WTC11 (cell line): ENCODE data around the gene ASCC3. TPM values are rescaled to one million over a fixed set of nuclear protein-coding genes. Genes with fewer than 3 reads are reported as not detected.

Experiments used
- ATAC-seq: fragments of 200-7000 bp; cut with Tn5 transposase; 2 replicates; pipeline ENCODE4 v1.10.0; 2021; ENCODE audit warnings: mild to moderate bottlenecking, moderate library complexity
- CTCF ChIA-PET: fragments of 300-600 bp; sonication (Branson Sonifier 250); formaldehyde crosslinking; loops from one replicate; lab custom pipeline; 2021; ENCODE audit warnings: antibody characterized with exemption; lab: Charles Lee
- POLR2A ChIA-PET: fragments of 350-600 bp; sonication (Branson Sonifier 250); formaldehyde crosslinking; loops from one replicate; lab custom pipeline; 2021; ENCODE audit warnings: antibody characterized with exemption; lab: Charles Lee
- DNase-seq: peaks from one replicate; pipeline ENCODE4 v3.0.0; 2021; ENCODE audit warnings: low spot score
- H3K27ac Mint-ChIP-seq: 2 replicates; pipeline ENCODE4 v1.8.0; 2021; ENCODE audit warnings: mixed read lengths
- H3K27me3 Mint-ChIP-seq: 2 replicates; pipeline ENCODE4 v1.8.0; 2021; ENCODE audit warnings: low read depth, mild to moderate bottlenecking, moderate library complexity, mixed read lengths
- H3K36me3 Mint-ChIP-seq: 2 replicates; pipeline ENCODE4 v1.8.0; 2021; ENCODE audit warnings: mixed read lengths
- H3K4me1 Mint-ChIP-seq: 2 replicates; pipeline ENCODE4 v1.8.0; 2022; ENCODE audit warnings: mixed read lengths
- H3K4me3 Mint-ChIP-seq: 2 replicates; pipeline ENCODE4 v1.8.0; 2021; ENCODE audit warnings: mild to moderate bottlenecking, moderate library complexity, mixed read lengths
- H3K9me3 Mint-ChIP-seq: 2 replicates; pipeline ENCODE4 v1.8.0; 2021; ENCODE audit warnings: mixed read lengths
- FOXJ3 ChIP-seq: sonication (generic); formaldehyde crosslinking; IDR thresholded peaks from 2 replicates; pipeline ENCODE4 v1.9.0; 2021; ENCODE audit warnings: missing genetic modification reagents, mild to moderate bottlenecking, borderline replicate concordance
- IRF2 ChIP-seq: sonication (generic); formaldehyde crosslinking; IDR thresholded peaks from 2 replicates; pipeline ENCODE4 v1.8.0; 2022; ENCODE audit warnings: low read depth, missing genetic modification reagents, borderline replicate concordance
- JUN ChIP-seq: sonication (generic); formaldehyde crosslinking; IDR thresholded peaks from 2 replicates; pipeline ENCODE4 v1.8.0; 2023; ENCODE audit warnings: mild to moderate bottlenecking, missing genetic modification reagents
- NFYB ChIP-seq: sonication (generic); formaldehyde crosslinking; conservative IDR thresholded peaks from 2 replicates; pipeline ENCODE4 v1.8.0; 2022; ENCODE audit warnings: low read depth, missing genetic modification reagents
- SMAD3 ChIP-seq: sonication (generic); formaldehyde crosslinking; IDR thresholded peaks from 2 replicates; pipeline ENCODE4 v1.8.0; 2022; ENCODE audit warnings: missing genetic modification reagents, mild to moderate bottlenecking, borderline replicate concordance
- TP53 ChIP-seq: sonication (generic); formaldehyde crosslinking; IDR thresholded peaks from 2 replicates; pipeline ENCODE4 v1.8.1; 2023; ENCODE audit warnings: mild to moderate bottlenecking, missing genetic modification reagents
- ZNF121 ChIP-seq: sonication (generic); formaldehyde crosslinking; IDR thresholded peaks from 2 replicates; pipeline ENCODE4 v1.8.0; 2023; ENCODE audit warnings: missing genetic modification reagents
- total RNA-seq: library from RNA; stranded (reverse); gene quantifications from 3 replicates; pipeline ENCODE4 v1.2.3, GENCODE V29; 2021
- TF ChIP-seq, protein P1 (sequence below): fragments of 200-600 bp; IDR thresholded peaks from 2 replicates; pipeline ENCODE4 v1.8.0; 2022; ENCODE audit warnings: antibody characterized with exemption
- TF ChIP-seq, protein P2 (sequence below): fragments of 250-450 bp; sonication (Bioruptor Pico); IDR thresholded peaks from 2 replicates; pipeline ENCODE4 v1.9.0; 2021; ENCODE audit warnings: moderate library complexity, mild to moderate bottlenecking, inconsistent platforms, borderline replicate concordance
- TF ChIP-seq, protein P3 (sequence below): sonication (generic); formaldehyde crosslinking; IDR thresholded peaks from 2 replicates; pipeline ENCODE4 v1.8.1; 2022; ENCODE audit warnings: low read depth, missing genetic modification reagents, borderline replicate concordance
- TF ChIP-seq, protein P4 (sequence below): sonication (generic); formaldehyde crosslinking; IDR thresholded peaks from 2 replicates; pipeline ENCODE4 v1.8.1; 2022; ENCODE audit warnings: low read depth, mild to moderate bottlenecking, moderate library complexity, missing genetic modification reagents, borderline replicate concordance
- TF ChIP-seq, protein P5 (sequence below): sonication (generic); formaldehyde crosslinking; IDR thresholded peaks from 2 replicates; pipeline ENCODE4 v1.8.1; 2022; ENCODE audit warnings: mild to moderate bottlenecking, missing genetic modification reagents, moderate library complexity, borderline replicate concordance
- TF ChIP-seq, protein P6 (sequence below): fragments of 250-450 bp; sonication (Bioruptor Pico); IDR thresholded peaks from 2 replicates; pipeline ENCODE4 v1.9.0; 2021; ENCODE audit warnings: mild to moderate bottlenecking, borderline replicate concordance
- TF ChIP-seq, protein P7 (sequence below): sonication (generic); formaldehyde crosslinking; IDR thresholded peaks from 2 replicates; pipeline ENCODE4 v1.8.0; 2022; ENCODE audit warnings: mild to moderate bottlenecking, missing genetic modification reagents
- TF ChIP-seq, protein P8 (sequence below): fragments of 250-450 bp; sonication (Bioruptor Pico); IDR thresholded peaks from 2 replicates; pipeline ENCODE4 v1.9.0; 2021; ENCODE audit warnings: mild to moderate bottlenecking
- TF ChIP-seq, protein P9 (sequence below): sonication (generic); formaldehyde crosslinking; IDR thresholded peaks from 2 replicates; pipeline ENCODE4 v1.8.1; 2023; ENCODE audit warnings: mild to moderate bottlenecking, missing genetic modification reagents

Gene ASCC3
- total RNA-seq, 1 experiment from 2014 or later: 80.7 TPM

DNA sequence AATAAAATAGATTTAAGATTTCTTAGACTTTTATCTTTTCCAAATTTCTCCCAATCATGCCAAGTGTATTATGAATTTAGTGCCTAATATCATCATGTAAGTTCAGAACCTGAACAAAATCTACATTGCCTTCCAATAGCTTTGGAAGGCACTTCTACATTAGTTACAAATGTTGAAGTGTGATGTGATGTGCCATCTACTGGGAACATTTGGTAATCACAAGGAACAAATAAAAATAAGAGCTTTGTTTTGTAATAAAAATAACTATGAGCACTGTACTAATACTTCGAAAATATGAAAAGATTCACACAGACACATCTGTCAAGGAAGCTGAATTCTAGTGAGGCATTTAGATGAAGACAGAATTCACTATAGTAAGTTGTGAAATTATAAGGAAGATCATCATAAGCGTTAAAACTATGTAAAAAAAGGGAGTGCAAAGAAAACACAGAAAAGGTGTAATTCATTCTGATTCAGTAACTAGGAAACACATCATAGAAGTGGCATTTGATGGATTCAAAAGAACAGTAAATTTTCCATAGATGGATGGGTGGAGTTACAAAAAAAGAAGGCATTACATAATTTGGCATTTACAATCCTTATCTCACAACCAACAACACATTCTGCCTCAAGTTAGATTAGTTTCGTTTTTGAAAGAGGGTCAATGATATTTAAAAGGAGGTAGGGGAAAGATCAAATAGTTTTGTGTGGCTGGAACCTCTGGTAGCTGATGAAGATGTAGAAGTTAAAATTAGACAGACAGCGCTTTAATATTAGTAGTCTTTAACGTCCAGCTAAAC is 161.0 kb downstream of the ASCC3 start:
- no peak for DNase-seq
- no peaks in the 10 kb centered on the region for H3K9me3 Mint-ChIP-seq
- H3K36me3 Mint-ChIP-seq: no peaks in the 10 kb centered on the region
- TF ChIP-seq, protein P1, sequence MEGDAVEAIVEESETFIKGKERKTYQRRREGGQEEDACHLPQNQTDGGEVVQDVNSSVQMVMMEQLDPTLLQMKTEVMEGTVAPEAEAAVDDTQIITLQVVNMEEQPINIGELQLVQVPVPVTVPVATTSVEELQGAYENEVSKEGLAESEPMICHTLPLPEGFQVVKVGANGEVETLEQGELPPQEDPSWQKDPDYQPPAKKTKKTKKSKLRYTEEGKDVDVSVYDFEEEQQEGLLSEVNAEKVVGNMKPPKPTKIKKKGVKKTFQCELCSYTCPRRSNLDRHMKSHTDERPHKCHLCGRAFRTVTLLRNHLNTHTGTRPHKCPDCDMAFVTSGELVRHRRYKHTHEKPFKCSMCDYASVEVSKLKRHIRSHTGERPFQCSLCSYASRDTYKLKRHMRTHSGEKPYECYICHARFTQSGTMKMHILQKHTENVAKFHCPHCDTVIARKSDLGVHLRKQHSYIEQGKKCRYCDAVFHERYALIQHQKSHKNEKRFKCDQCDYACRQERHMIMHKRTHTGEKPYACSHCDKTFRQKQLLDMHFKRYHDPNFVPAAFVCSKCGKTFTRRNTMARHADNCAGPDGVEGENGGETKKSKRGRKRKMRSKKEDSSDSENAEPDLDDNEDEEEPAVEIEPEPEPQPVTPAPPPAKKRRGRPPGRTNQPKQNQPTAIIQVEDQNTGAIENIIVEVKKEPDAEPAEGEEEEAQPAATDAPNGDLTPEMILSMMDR: peak; percentile 21; the same call in 1 of the 2 replicates
- no peak for TF ChIP-seq TP53 (CRISPR knock-in tag)
- TF ChIP-seq, protein P2, sequence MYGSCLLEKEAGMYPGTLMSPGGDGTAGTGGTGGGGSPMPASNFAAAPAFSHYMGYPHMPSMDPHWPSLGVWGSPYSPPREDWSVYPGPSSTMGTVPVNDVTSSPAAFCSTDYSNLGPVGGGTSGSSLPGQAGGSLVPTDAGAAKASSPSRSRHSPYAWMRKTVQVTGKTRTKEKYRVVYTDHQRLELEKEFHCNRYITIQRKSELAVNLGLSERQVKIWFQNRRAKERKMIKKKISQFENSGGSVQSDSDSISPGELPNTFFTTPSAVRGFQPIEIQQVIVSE (CRISPR knock-in tag): no peak
- TF ChIP-seq FOXJ3 (CRISPR knock-in tag): no peak
- TF ChIP-seq, all 79 proteins: peak for 1
- Mint-ChIP-seq H3K27me3 (no peaks in the 10 kb centered on the region), H3K27ac (no peak overlapping the region), H3K4me3 (no peak overlapping the region), H3K4me1 (peaks cover 7% of the 10 kb centered on the region; the same call in 1 of the 2 replicates)
- CTCF ChIA-PET: interaction anchor here (0.6 to 1.3 kb wide), 13 partner anchors 9 to 852 kb away, joined by 3 to 9 read pairs (median 4); no protein-coding TSS in a partner anchor
- ATAC-seq: no peak
- POLR2A ChIA-PET: interaction anchor here (1.1 kb wide), 1 partner anchor 613 kb away, joined by 4 read pairs; no protein-coding TSS in a partner anchor

DNA sequence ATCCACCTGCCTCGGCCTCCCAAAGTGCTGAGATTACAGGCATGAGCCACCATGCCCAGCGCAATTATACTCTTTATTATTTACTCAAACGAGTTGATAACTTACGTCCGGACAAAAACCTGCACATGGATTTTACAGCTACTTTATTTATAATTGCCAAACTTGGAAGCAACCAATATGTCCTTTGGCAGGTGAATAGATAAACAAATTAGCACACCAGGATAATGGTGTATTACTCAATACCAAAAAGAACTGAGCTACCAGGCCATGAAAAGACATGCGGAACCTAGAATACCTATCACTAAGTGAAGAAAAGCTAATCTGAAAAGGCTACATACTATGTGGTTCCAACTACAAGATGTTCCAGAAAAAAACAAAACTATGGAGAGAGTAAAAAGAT is 168.1 kb downstream of the ASCC3 start:
- Mint-ChIP-seq H3K27ac (peak overlapping the region; percentile 50; the same call in 1 of the 2 replicates), H3K36me3 (no peaks in the 10 kb centered on the region), H3K9me3 (no peaks in the 10 kb centered on the region), H3K27me3 (no peaks in the 10 kb centered on the region), H3K4me1 (no peaks in the 10 kb centered on the region), H3K4me3 (no peak overlapping the region)
- ATAC-seq (no peak), DNase-seq (no peak)
- ChIA-PET CTCF (no interaction called here), POLR2A (no interaction called here)
- TF ChIP-seq, protein P3, sequence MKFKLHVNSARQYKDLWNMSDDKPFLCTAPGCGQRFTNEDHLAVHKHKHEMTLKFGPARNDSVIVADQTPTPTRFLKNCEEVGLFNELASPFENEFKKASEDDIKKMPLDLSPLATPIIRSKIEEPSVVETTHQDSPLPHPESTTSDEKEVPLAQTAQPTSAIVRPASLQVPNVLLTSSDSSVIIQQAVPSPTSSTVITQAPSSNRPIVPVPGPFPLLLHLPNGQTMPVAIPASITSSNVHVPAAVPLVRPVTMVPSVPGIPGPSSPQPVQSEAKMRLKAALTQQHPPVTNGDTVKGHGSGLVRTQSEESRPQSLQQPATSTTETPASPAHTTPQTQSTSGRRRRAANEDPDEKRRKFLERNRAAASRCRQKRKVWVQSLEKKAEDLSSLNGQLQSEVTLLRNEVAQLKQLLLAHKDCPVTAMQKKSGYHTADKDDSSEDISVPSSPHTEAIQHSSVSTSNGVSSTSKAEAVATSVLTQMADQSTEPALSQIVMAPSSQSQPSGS (CRISPR knock-in tag): no peak
- TF ChIP-seq NFYB (CRISPR knock-in tag): no peak
- TF ChIP-seq SMAD3 (CRISPR knock-in tag): no peak
- TF ChIP-seq, protein P4, sequence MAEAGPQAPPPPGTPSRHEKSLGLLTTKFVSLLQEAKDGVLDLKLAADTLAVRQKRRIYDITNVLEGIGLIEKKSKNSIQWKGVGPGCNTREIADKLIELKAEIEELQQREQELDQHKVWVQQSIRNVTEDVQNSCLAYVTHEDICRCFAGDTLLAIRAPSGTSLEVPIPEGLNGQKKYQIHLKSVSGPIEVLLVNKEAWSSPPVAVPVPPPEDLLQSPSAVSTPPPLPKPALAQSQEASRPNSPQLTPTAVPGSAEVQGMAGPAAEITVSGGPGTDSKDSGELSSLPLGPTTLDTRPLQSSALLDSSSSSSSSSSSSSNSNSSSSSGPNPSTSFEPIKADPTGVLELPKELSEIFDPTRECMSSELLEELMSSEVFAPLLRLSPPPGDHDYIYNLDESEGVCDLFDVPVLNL (CRISPR knock-in tag): no peak
- TF ChIP-seq, protein P5, sequence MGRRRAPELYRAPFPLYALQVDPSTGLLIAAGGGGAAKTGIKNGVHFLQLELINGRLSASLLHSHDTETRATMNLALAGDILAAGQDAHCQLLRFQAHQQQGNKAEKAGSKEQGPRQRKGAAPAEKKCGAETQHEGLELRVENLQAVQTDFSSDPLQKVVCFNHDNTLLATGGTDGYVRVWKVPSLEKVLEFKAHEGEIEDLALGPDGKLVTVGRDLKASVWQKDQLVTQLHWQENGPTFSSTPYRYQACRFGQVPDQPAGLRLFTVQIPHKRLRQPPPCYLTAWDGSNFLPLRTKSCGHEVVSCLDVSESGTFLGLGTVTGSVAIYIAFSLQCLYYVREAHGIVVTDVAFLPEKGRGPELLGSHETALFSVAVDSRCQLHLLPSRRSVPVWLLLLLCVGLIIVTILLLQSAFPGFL (CRISPR knock-in tag): no peak
- TF ChIP-seq ZNF121 (CRISPR knock-in tag): no peak
- TF ChIP-seq, protein P6, sequence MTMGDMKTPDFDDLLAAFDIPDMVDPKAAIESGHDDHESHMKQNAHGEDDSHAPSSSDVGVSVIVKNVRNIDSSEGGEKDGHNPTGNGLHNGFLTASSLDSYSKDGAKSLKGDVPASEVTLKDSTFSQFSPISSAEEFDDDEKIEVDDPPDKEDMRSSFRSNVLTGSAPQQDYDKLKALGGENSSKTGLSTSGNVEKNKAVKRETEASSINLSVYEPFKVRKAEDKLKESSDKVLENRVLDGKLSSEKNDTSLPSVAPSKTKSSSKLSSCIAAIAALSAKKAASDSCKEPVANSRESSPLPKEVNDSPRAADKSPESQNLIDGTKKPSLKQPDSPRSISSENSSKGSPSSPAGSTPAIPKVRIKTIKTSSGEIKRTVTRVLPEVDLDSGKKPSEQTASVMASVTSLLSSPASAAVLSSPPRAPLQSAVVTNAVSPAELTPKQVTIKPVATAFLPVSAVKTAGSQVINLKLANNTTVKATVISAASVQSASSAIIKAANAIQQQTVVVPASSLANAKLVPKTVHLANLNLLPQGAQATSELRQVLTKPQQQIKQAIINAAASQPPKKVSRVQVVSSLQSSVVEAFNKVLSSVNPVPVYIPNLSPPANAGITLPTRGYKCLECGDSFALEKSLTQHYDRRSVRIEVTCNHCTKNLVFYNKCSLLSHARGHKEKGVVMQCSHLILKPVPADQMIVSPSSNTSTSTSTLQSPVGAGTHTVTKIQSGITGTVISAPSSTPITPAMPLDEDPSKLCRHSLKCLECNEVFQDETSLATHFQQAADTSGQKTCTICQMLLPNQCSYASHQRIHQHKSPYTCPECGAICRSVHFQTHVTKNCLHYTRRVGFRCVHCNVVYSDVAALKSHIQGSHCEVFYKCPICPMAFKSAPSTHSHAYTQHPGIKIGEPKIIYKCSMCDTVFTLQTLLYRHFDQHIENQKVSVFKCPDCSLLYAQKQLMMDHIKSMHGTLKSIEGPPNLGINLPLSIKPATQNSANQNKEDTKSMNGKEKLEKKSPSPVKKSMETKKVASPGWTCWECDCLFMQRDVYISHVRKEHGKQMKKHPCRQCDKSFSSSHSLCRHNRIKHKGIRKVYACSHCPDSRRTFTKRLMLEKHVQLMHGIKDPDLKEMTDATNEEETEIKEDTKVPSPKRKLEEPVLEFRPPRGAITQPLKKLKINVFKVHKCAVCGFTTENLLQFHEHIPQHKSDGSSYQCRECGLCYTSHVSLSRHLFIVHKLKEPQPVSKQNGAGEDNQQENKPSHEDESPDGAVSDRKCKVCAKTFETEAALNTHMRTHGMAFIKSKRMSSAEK (CRISPR knock-in tag): no peak
- no peak for TF ChIP-seq JUN
- TF ChIP-seq IRF2 (CRISPR knock-in tag): no peak
- TF ChIP-seq, protein P7, sequence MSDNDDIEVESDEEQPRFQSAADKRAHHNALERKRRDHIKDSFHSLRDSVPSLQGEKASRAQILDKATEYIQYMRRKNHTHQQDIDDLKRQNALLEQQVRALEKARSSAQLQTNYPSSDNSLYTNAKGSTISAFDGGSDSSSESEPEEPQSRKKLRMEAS (CRISPR knock-in tag): no peak
- TF ChIP-seq, protein P8, sequence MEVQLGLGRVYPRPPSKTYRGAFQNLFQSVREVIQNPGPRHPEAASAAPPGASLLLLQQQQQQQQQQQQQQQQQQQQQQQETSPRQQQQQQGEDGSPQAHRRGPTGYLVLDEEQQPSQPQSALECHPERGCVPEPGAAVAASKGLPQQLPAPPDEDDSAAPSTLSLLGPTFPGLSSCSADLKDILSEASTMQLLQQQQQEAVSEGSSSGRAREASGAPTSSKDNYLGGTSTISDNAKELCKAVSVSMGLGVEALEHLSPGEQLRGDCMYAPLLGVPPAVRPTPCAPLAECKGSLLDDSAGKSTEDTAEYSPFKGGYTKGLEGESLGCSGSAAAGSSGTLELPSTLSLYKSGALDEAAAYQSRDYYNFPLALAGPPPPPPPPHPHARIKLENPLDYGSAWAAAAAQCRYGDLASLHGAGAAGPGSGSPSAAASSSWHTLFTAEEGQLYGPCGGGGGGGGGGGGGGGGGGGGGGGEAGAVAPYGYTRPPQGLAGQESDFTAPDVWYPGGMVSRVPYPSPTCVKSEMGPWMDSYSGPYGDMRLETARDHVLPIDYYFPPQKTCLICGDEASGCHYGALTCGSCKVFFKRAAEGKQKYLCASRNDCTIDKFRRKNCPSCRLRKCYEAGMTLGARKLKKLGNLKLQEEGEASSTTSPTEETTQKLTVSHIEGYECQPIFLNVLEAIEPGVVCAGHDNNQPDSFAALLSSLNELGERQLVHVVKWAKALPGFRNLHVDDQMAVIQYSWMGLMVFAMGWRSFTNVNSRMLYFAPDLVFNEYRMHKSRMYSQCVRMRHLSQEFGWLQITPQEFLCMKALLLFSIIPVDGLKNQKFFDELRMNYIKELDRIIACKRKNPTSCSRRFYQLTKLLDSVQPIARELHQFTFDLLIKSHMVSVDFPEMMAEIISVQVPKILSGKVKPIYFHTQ (CRISPR knock-in tag): no peak
- TF ChIP-seq, protein P9, sequence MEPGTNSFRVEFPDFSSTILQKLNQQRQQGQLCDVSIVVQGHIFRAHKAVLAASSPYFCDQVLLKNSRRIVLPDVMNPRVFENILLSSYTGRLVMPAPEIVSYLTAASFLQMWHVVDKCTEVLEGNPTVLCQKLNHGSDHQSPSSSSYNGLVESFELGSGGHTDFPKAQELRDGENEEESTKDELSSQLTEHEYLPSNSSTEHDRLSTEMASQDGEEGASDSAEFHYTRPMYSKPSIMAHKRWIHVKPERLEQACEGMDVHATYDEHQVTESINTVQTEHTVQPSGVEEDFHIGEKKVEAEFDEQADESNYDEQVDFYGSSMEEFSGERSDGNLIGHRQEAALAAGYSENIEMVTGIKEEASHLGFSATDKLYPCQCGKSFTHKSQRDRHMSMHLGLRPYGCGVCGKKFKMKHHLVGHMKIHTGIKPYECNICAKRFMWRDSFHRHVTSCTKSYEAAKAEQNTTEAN (CRISPR knock-in tag): no peak
